HG03442 (cell line): ENCODE measurements around the gene GKN1.
"Not testable (repeated sequence)": the region's sequence is repeated elsewhere in the genome, so short reads cannot be mapped to it uniquely, and the experiment has no call there.

Experiments used
- ATAC-seq: cut with Tn5 transposase; IDR thresholded peaks from one replicate; pipeline ENCODE4 v1.9.1; 2021; ENCODE audit warnings: mild to moderate bottlenecking, moderate library complexity; ENCODE audit not compliant: unreplicated experiment

The GKN1 gene

GRCh38 chr2:68974251-68974650 is at the start of gene GKN1:
Gene GKN1 (plus strand): TSS chr2:68974636. CDS start chr2:68974678, 42 bp downstream.
- ATAC-seq: no peak

DNA sequence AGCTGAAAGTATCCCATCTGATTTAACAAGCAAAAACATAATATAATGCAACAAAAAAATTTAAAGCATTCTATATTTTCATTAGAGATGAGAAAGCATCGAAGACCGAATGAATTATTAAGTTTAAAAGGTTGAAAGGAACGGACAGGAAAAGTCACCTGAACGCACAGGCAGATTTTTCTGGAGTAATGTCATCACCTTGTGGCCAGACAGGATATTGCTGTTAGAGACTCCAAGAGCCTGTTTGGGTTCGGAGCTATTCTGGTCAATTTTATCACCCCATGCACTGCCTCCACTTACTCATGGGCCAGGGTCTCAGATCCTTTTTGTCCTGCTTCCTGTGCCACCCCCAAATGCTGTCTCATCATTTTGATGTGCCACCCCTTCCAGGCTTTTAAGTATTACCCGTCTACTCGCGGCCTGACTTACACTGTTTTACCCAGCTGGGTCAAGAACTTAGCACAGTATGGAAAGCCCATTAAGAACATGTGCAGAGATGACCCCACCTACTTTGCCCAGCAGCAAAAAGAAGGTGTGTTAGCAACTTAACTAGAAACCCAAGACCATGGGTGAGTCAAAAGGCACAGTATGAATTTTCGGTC is 49.0 kb upstream of the GKN1 start:
- ATAC-seq: peak; percentile 55

DNA sequence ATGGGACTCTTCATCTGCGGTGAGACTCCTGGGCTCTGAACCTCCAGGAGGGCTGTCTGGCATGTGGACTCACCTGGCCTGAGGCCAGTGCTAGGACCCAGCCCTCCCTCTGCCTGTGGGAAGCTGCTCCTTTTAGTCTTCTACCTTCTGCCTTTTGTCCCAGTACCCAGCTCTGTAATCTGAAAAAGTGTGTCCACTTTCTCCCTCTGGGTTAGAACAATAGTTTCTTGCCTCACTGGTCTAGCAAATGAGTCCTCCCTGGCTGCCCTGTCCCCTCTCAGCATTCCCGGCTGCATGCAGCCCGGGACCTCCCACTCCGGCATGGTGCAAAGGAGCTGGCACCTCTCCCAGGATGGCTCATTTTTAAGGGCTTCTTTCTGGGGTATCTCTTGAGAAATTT is 47.6 kb upstream of the GKN1 start:
- no peak for ATAC-seq

GRCh38 chr2:68931149-68931711 is 43.2 kb upstream of the GKN1 start:
- ATAC-seq: no peak

GRCh38 chr2:68931799-68932198 is 42.6 kb upstream of the GKN1 start:
- no peak for ATAC-seq

DNA sequence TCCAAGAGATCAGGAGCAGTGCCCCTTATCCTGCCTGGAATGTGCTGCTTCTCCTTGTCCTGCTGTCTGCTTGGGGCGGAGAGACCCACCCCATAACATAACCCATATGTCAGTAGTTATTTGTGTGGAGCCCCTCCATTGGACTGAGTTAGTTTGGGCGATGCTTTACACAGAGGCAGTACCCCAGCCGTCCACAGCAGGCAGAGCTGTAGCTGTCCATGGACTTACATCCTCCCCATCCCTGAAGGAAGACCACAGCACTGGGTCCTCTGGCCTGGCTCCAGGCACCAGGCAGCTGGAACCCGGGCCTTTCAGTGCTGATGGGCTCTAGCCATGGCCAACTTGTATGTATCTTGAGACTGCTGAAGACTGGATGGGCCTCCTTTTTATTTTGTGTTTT is 42.0 kb upstream of the GKN1 start:
- ATAC-seq: no peak

- ATAC-seq: no peak
Measured at GRCh38 chr2:68934021-68934420, 40.4 kb upstream of the GKN1 start.

GRCh38 chr2:68935471-68935870 is 39.0 kb upstream of the GKN1 start:
- no peak for ATAC-seq

DNA sequence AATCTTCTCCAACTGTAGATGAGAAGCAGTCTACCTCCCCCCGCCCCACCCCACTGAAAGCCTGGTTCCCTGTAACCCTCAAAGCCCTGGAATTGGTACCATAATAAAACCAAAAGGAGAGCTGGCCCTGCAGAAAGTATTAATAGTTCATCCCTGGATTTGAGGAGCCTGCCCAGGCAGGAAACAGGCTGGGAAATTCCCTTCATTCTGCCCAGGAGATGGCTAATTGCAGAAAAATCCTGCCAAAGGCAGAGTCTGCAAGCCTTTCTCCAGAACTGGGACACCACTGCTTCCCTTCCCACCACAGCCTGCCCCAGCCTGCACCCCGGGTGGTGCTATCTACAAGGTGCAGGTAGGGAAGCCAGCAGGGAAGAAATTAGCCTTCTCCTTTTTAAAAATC is 38.0 kb upstream of the GKN1 start:
- no peak for ATAC-seq

DNA sequence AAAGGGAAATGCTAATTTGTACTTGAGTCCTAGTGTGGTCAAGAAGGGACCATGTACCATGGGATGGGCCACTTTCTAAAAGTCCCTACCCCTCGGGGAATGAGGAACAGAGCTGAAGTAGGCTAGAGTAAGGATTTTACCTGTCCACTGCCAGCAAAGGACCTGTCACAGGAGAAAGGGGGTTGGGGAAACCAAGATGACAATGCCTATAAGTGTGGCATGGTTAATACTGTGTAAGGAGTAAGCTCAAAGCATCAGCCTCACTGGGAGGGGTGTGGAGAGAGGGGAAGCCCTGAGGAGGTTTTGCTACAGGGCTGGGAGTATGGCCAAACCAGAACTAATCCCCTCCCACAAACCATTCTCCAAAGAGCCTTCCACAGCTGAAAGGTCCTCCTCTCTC is 37.5 kb upstream of the GKN1 start:
- ATAC-seq: no peak

DNA sequence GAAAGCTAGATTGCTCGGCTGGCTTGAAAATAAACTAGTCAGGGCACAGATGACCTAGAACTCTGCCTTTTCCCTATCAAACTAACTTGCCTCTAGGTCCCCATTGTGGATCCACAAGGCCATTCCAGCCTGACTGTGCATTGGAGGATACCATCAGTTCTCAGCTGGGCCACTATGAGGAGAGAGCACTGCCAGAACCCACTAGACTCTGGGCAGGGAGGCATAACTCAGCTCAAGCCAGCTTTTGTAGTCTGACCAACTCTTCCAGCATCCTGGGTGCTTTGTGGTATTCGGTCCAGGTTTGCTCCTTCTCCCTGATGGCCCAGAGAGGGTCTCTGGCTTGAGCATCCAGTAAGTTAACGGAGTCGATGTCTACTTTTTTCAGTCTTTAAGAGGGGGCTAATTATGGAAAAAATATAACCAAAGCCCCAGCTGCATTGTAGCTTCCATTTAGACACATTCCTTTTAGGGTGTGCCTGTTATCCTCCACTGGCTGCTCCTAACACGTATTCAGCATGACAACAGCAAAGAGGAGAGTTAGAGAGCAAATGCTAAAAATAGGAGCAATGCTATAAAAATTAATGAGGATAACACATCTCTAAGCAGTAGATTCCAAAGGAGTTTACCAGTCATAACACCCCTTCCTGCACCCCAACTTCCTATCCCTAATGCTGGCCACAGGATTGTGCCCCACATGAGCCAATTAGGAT is 36.9 kb upstream of the GKN1 start:
- no peak for ATAC-seq

DNA sequence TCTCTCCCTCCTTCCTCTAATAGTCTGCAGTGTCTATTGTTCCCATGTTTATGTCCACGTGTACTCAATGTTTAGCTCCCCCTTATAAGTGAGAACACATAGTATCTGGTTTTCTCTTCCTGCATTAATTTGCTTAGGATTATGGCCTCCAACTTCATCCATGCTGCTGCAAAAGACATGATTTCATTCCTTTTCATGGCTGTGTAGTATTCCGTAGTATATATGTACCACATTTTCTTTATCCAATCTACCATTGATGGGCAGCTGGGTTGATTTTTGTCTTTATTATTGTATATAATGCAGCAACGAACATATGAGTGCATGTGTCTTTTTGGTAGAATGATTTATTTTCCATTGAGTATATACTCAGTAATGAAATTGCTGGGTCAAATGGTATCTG is 35.5 kb upstream of the GKN1 start:
- no peak for ATAC-seq

DNA sequence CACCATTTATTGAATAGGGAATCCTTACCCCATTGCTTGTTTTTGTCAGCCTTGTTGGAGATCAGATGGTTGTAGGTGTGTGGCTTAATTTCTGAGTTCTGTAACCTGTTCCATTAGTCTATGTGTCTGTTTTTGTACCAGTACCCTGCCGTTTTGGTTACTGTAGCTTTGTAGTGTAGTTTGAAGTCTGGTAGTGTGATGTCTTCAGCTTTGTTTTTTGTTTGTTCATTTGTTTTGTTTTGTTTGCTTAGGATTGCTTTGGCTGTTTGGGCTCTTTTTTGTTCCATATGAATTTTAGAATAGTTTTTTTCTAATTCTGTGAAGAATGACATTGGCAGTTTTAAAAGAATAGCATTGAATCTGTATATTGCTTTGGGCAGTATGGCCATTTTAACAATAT is 34.5 kb upstream of the GKN1 start:
- no peak for ATAC-seq

DNA sequence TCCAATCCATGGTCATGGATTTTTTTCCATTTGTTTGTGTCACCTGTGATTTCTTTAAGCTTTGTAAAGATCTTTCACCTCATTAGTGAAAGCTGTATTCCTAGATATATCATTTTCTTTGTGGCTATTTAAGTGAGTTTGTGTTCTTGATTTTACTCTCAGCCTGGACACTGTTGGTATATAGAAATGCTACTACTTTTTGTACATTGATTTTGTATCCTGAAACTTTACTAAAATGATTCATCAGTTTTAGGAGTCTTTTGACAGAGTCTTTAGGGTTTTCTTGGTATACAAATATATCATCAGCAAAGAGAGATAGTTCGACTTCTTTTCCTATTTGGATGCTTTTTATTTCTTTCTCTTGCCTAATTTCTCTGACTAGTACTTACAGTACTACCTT is 34.1 kb upstream of the GKN1 start:
- ATAC-seq: no peak

DNA sequence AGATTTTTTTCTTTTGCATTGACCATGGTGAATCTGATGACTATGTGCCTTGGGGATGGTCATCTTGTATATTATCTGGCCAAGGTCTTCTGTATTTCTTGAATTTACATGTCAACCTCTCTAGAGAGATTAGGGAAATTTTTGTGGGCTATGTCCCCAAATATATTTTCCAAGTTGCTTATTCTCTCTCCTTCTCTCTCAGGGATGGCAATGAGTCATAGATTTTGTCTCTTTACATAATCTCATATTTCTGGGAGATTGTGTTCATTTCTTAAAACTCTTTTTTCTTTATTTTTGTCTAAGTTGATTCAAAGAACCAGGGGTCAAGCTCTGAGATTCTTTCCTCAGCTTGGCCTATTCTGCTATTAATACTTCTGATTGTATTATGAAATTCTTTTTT is 31.6 kb upstream of the GKN1 start:
- no peak for ATAC-seq

DNA sequence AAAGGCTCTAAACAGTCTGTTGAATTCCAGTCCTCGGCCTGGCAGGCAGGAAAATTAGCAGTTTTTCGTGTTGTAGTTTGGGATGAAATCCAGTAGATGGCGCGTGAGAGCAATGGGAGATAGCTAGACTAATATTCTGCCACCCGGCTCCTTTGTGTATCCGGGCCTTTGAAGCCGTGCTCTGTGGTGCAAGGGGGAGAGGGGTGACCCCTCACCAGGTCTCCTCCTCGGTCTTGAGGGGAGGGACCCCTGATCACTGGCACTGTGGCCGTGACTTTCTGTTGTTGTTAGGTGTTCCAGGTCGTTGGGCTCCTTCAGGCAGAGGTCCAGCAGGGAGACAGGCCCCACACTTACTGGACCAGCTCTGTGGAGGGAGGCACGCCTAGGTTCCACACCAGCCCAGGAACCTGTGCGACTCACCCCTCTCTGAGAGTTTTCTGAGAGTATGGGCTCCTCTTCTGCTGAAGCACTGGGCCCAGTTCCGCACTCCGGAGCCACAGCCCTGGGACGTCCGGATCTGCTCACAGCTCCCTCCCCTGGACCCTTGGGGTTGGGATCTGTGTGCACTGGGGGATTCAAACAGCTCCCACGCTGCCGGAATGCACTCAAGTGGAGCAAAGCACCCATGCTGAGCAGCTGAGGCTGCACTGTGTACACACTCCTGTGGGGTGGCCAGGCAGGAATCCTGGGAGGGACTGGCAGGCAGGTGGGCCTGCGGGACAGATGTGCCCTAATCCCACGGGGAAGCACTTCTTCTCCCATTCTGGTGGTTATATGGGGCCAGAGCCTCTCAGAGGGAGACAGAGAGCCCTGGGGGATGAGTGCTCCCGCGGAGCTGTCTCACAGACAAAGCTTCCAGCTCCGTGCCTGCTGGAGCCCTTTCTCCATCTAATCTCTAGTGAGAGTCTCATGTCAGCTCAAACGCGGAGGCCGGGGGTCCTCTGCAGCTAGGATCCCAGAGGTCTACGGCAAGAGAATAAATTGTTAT is 30.6 kb upstream of the GKN1 start:
- no peak for ATAC-seq

GRCh38 chr2:68946117-68946516 is 28.3 kb upstream of the GKN1 start:
- ATAC-seq: no peak

- ATAC-seq: no peak
Measured at GRCh38 chr2:68948710-68949109, 25.7 kb upstream of the GKN1 start.

GRCh38 chr2:68951899-68952298 is 22.5 kb upstream of the GKN1 start:
- no peak for ATAC-seq

DNA sequence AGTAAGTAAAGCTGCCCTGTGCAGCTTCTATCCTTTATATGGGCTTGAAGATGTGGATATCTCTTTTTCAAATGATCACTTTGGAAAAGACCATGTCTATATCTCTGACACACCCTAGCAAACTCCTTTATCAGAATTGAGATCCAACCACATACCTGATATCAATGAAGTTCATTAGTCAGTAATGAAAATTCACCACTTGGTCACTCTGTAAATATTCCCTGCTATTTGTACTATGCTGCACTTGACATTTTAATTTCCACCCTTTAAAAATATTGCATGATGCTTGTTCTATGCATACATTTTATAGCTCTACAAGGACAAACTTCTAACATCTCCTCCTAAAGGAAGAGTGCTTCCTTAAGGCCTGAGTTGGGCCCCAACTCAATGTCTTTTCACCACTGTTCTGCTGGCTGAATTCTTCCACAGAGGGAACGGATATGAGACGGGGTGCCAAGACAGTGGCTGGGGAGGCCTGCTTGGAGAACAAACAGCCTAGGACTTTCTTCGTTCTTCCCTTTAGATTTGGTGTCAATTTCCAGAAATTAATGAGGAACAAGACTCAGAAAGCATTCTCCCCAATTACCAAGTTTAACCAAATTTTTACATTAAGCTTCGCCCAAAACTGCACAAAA is 21.4 kb upstream of the GKN1 start, which contains the start of gene GKN2:
TSS of gene GKN2 (minus strand) at position 7 of the 635 bp plus-strand sequence. CDS start 32 bp downstream, outside the sequence.
- no peak for ATAC-seq

DNA sequence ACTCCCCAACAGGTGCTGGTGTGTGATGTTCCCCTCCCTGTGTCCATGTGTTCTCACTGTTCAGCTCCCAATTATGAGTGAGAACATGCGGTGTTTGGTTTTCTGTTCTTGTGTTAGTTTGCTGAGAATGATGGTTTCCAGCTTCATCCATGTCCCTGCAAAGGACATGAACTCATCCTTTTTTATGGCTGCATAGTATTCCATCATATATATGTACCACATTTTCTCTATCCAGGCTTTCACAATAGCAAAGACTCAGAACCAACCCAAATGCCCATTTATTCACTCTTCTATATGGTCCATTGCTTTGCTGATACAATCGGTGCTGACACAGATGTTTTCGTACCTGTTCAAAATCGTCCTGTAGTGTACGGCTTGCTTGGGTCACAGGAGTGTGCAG is 19.0 kb upstream of the GKN1 start:
- ATAC-seq: not testable (repeated sequence)
